BJ (cell line): ENCODE data around the gene IL1R1. TPM values are rescaled to one million over a fixed set of nuclear protein-coding genes. Genes with fewer than 3 reads are reported as not detected.

Experiments used
- CTCF ChIA-PET: fragments of 350-600 bp; formaldehyde crosslinking; extraction: SDS; loops from one replicate; lab custom pipeline; 2021; ENCODE audit warnings: antibody characterized with exemption, inconsistent platforms; lab: Yijun Ruan, JAX
- POLR2A ChIA-PET: fragments of 300-600 bp; sonication (Branson Sonifier 250); formaldehyde crosslinking; extraction: SDS; loops from one replicate; lab custom pipeline; 2021; ENCODE audit warnings: antibody characterized with exemption; lab: Charles Lee
- DNase-seq: peaks from one replicate; pipeline ENCODE4 v3.0.0-alpha.2; 2011; ENCODE audit warnings: low read depth
- H3K27me3 ChIP-seq: 2 replicates; pipeline ENCODE4 v1.6.0; 2011; ENCODE audit warnings: low read length; ENCODE audit not compliant: control insufficient read depth, insufficient read depth
- H3K36me3 ChIP-seq: 2 replicates; pipeline ENCODE4 v1.5.1; 2011; ENCODE audit warnings: low read length; ENCODE audit not compliant: control insufficient read depth, insufficient read depth
- H3K4me3 ChIP-seq: 2 replicates; pipeline ENCODE4 v1.5.1; 2011; ENCODE audit warnings: low read depth, mild to moderate bottlenecking, control low read depth, low read length
- CTCF ChIP-seq: IDR thresholded peaks from 2 replicates; pipeline ENCODE4 v1.5.1; 2011; ENCODE audit warnings: low read depth, mild to moderate bottlenecking, control low read depth, inconsistent platforms, low read length, moderate library complexity; ENCODE audit not compliant: insufficient read depth
- polyA plus RNA-seq: library from polyadenylated mRNA; depleted of rRNA; stranded (reverse); fragments of >200 nt; gene quantifications from 2 replicates; pipeline ENCODE4 v1.2.3, GENCODE V29; 2011

Gene IL1R1
- polyA plus RNA-seq, 1 experiment, result 37.3 TPM

DNA sequence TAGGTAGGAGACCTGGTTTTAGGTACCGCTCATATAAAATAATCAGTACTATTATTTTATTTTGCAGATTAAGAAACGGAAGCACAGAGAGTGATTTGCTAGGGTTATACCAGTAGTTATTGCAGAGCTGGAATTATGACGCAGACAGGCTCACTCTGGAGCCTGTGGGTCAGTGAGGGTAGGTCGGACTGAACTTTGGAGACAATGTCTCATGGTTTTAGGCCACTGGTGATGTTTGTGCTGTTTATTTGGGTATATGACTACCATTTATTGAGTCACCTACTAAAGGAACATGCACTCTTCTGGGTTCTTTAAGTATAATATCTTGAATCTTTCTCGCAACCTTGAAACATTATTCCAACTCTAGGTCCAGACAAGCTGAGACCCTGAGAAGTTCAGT, 33.5 kb upstream of the IL1R1 start:
- no peak for TF ChIP-seq CTCF
- ChIA-PET CTCF (interaction anchor here (1.1 to 1.3 kb wide), 4 partner anchors 8 to 132 kb away, joined by 3 to 4 read pairs (median 3); no protein-coding TSS in a partner anchor), POLR2A (no interaction called here)
- no peak for DNase-seq
- peaks cover 1% of the 10 kb centered on the region for H3K36me3 ChIP-seq
- no peak overlapping the region for H3K4me3 ChIP-seq
- no peaks in the 10 kb centered on the region for H3K27me3 ChIP-seq

DNA sequence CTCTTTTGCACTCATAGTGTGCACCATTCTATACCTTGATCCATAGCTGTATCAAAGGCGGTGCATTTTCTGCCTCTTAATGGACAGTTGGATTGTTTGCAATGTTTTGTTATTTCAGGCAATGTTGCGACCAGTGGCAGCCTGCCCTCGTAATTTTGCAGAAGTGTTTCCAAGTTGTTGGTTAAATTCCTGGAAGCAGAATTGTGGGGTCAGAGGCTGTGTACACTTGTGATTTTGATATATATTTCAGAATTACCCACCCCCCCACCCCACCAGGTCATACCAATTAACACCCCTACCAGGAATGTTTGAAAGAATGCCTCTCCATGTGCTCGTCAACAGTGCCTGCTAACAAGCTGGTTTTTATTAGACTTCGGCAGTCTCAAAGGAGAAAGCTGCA, 32.4 kb upstream of the IL1R1 start:
- no peaks in the 10 kb centered on the region for H3K27me3 ChIP-seq
- no peak for TF ChIP-seq CTCF
- POLR2A ChIA-PET, result interaction anchor here (0.6 kb wide), 1 partner anchor 12 kb away, joined by 8 read pairs; no protein-coding TSS in a partner anchor
- H3K36me3 ChIP-seq, result peaks cover 1% of the 10 kb centered on the region
- H3K4me3 ChIP-seq, result no peak overlapping the region
- DNase-seq, result no peak
- CTCF ChIA-PET, result interaction anchor here (1.3 to 1.5 kb wide), 3 partner anchors 48 to 130 kb away, joined by 3 to 4 read pairs (median 4); no protein-coding TSS in a partner anchor

DNA sequence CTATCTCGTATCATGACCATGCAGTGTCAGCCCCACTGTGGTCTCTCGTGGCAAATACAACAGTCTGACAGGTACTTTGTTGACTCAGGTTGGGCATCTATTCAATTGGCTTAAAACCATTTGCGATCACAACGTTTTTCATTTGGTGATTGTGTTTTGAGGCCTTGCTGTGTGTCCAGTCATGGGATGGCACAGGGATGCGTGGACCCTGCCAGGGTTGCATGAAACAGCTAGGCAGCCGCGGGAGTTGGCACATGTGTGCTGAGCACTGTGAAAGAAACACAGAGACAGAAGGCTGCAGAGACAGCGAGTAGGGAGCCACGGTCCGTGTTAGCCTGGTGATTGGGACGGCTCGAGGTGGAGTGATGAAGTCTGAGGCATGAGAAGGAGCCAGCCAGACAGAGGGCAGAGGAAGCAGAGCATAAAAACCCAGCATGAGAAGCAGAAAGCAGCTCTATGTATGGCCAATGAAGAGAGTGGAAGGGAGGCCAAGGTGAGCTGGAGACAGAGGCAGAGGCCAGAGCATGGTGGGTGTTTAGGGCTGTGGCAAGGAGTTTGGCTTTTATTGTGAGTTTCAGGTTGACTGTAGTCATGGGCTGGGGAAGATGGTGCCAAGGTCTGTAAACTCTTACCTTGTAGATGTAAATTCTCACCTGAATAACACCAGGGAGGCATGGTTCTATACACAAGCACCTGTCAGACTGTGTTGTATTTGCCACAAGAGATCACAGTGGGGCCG, 31.8 kb upstream of the IL1R1 start:
- no peak overlapping the region for H3K4me3 ChIP-seq
- H3K36me3 ChIP-seq, result peaks cover 1% of the 10 kb centered on the region
- ChIA-PET POLR2A (interaction anchor here (0.6 kb wide), 1 partner anchor 11 kb away, joined by 8 read pairs; no protein-coding TSS in a partner anchor), CTCF (interaction anchor here (1.1 to 1.5 kb wide), 4 partner anchors 15 to 130 kb away, joined by 3 to 4 read pairs (median 4); no protein-coding TSS in a partner anchor)
- TF ChIP-seq CTCF, result no peak
- DNase-seq, result no peak
- H3K27me3 ChIP-seq, result no peaks in the 10 kb centered on the region

DNA sequence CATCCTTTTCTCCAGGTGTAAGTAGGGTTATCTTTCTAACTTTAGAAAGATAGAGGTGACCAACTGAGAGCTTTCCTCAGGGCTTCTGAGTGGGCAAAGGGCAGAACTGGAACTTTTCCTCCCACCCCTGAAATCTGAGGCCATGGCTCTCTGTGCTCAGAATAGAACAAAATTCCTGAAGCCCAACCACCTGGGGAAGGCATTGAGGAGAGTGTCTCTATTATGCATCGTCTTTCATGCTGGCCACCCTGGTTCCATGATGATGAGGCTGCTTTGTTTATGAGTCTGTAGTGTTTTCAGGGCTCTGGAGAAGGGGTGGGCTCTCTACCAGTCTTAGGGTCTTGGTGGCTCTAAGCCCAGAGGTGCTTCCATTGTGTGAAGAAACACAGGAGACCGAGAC, 30.7 kb upstream of the IL1R1 start:
- ChIA-PET POLR2A (no interaction called here), CTCF (no interaction called here)
- Histone ChIP-seq H3K4me3 (no peak overlapping the region), H3K36me3 (peaks cover 1% of the 10 kb centered on the region), H3K27me3 (no peaks in the 10 kb centered on the region)
- no peak for DNase-seq
- no peak for TF ChIP-seq CTCF

DNA sequence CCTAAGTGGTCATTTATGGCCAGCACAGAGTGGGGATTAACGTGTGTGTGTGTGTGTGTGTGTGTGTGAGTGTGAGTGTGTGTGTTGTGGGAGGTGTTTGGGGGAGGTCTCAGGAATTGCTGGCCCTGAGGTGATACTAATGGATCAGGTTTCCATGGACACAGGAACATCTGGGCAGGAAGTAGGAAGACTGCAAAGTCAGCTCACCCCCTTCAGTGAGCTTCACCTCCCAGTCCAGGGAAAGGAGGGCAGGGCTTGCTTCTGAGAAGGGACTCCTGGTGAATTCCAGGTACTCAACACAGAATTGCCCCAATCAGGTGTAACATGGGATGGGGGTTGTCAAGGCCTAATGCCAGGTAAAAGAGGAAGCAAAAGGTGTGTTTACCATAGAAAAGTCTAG, 30.3 kb upstream of the IL1R1 start:
- Histone ChIP-seq H3K4me3 (no peak overlapping the region), H3K27me3 (no peaks in the 10 kb centered on the region), H3K36me3 (peaks cover 1% of the 10 kb centered on the region)
- ChIA-PET POLR2A (no interaction called here), CTCF (interaction anchor here (0.7 kb wide), 1 partner anchor 16 kb away, joined by 3 read pairs; no protein-coding TSS in a partner anchor)
- no peak for TF ChIP-seq CTCF
- DNase-seq, result no peak
